ENCODE results near the gene NID2. TPM values are rescaled to one million over a fixed set of nuclear protein-coding genes. Genes with fewer than 3 reads are reported as not detected.
A peak's percentile ranks its signal among the peaks of the same experiment; 100 is the strongest.

Gene NID2
- total RNA-seq, 3 donors from 2014 or later: 0.14 to 0.29 (median 0.20) TPM

DNA sequence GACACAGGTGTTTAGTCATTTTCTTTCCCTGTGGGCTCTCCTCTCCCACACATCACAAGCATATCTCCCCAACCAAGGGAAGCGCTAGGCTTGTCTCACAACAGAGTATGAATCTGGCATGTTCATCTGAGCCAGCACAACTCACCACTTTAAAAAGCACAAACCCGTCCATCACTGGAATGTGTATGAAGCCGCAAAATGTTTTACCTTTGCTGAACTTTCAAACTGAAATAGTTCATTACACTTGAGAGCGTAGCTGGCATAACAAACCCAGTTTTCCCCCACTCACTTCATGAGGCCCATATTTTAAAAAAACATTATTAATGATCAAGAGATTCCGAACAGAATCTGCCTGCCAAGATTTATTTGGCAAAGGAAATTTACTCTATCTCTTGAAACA lies 15.8 kb downstream of the NID2 start:
- no peaks in the 10 kb centered on the region for H3K36me3 Mint-ChIP-seq (ENCODE audit: insufficient read depth)
- no peaks in the 10 kb centered on the region for H3K4me1 Mint-ChIP-seq (ENCODE audit: low read depth)
- DNase-seq: no peak
- peaks cover 6% of the 10 kb centered on the region for H3K27me3 Mint-ChIP-seq (ENCODE audit: low read depth)
- no peaks in the 10 kb centered on the region for H3K9me3 Mint-ChIP-seq
- ATAC-seq: no peak
- H3K4me3 Mint-ChIP-seq: no peak overlapping the region

DNA sequence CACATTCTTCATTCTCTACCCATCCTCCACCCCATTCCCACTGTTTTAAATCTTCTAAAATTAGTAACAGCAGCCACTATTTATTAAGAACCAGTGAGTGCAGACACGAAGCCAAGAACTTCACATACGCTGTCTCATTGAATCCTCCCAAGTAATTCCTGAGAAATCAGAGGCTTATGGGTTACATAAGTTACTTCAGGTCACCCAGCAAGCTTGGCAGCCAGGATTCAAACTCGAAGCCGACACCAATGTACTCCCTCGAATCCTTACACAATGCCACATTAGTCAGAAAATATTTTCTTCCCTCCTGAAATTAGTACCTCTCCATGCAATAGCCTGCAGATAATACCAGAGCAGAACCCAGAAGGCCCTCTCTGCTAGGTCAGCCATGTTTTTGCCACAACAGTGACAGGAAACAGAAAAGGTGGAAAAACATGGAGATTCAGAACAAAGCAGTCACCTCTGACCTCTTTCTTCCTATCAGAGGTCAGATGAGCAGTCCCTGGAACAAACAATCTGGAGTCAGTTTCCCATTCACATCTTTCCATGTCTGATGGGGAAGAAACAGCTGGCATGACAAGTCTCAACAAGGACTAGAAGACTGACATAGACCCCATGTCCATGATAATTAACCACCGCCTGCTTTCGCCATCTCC lies 16.4 kb downstream of the NID2 start:
- Mint-ChIP-seq H3K27me3 (ENCODE audit: low read depth) (peaks cover 6% of the 10 kb centered on the region), H3K36me3 (ENCODE audit: insufficient read depth) (no peaks in the 10 kb centered on the region), H3K4me3 (no peak overlapping the region), H3K9me3 (no peaks in the 10 kb centered on the region), H3K4me1 (ENCODE audit: low read depth) (no peaks in the 10 kb centered on the region)
- DNase-seq (no peak), ATAC-seq (no peak)

DNA sequence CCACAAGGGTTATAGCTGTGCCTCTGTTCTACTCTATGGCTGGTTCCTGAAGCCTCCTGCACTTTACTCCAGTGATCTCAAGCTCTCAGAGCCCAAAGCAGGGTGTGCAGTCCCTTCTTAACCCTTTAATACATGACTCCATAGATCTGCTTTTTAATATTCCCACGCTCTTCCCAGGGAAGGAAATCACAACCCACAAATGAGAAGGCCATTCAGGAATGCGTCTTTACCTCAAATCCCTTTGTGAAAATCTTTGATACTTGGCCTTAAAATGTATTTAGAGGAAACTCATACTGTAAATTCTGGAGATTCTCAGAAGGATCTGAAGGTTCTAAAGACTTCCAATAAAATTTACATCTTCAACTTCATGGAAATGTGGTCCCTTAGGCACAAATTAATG lies 17.0 kb downstream of the NID2 start:
- Mint-ChIP-seq H3K4me3 (no peak overlapping the region), H3K27me3 (ENCODE audit: low read depth) (peaks cover 6% of the 10 kb centered on the region), H3K4me1 (ENCODE audit: low read depth) (no peaks in the 10 kb centered on the region), H3K9me3 (no peaks in the 10 kb centered on the region), H3K36me3 (ENCODE audit: insufficient read depth) (no peaks in the 10 kb centered on the region)
- DNase-seq (no peak), ATAC-seq (no peak)

DNA sequence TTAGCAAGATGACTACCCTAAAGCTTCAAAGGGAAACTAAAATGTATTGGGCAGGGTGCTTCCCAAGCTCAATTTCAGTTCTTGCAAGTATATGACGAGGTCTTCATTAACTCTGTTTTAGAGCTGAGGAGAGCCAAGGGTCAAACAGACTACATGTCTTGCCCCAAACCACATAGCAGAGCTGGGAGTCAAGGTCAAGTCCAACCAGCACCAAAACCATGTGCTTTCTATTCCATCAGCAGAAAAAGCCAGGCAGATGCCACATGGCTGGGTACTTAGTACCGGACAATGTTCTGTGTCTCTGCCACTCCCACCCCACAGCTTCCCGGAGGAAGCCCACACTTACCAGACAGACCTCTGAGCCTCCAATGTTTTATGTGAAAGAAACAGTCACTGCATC lies 17.6 kb downstream of the NID2 start:
- H3K36me3 Mint-ChIP-seq (ENCODE audit: insufficient read depth): no peaks in the 10 kb centered on the region
- H3K27me3 Mint-ChIP-seq (ENCODE audit: low read depth): peaks cover 6% of the 10 kb centered on the region
- H3K4me1 Mint-ChIP-seq (ENCODE audit: low read depth): no peaks in the 10 kb centered on the region
- H3K4me3 Mint-ChIP-seq: no peak overlapping the region
- H3K9me3 Mint-ChIP-seq: no peaks in the 10 kb centered on the region
- DNase-seq (no peak), ATAC-seq (no peak)

DNA sequence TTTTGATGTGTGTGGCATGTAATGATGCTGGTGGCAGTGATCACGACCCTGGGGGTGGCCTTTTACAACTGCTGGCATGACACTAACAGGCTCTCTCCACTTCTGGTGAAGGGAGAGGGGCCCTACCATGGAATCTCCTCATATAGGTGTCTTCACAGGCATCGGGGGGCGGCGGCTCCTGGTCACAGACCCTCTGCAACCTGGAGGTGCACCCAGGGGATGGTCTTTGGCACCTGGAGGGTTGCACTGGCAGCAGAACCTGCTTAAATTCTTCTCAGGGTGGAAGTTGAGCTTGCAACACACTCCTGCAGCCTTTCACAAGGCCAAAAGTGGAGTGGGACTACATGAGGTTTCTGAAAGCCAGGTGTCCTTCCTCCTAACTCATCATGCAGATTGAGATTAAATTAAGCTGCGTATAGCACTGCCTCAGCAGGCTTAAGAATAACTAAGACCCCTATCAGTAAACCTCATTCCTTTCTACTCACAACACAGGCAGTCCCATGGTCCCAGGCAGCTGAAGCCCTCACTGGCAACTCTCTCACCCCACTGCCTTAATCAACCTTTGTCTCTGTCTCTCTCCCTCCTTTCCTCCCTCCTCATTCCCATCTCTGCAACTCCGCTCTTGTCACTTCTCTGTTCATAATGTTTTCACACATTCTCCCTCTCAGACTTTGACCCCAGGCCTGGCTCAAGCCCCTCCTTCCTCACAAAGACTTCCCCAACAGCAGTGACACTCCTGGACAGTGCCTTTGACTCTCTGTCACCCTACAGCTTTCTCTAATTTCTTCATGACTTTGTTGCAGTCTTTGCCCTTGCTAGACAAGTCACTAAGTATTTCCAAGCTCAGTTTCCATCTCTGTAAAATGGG lies 18.9 kb downstream of the NID2 start:
- H3K9me3 Mint-ChIP-seq: no peaks in the 10 kb centered on the region
- H3K4me3 Mint-ChIP-seq: no peak overlapping the region
- peaks cover 4% of the 10 kb centered on the region for H3K27me3 Mint-ChIP-seq (ENCODE audit: low read depth)
- no peak for ATAC-seq
- DNase-seq: no peak
- no peaks in the 10 kb centered on the region for H3K36me3 Mint-ChIP-seq (ENCODE audit: insufficient read depth)
- H3K4me1 Mint-ChIP-seq (ENCODE audit: low read depth): peaks cover 9% of the 10 kb centered on the region

DNA sequence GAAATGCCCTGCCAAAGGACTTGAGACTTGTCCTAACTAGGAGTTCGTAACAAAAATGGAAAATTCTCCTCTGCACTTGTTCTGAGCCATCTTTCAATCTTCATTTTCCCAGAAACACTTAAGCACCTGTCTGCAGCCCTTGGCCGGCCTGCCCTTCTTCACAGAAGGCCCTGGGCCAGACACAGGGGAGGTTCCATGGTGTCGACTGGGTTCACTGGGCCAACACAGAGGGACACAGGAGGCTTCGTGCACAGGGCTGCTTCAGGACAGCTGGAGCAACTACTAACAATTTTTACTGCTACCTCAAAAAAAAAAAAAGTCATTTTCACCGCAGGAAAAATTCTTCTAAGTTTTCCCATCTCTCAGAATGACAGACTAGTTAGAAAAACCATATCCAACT lies 19.6 kb downstream of the NID2 start:
- Mint-ChIP-seq H3K36me3 (ENCODE audit: insufficient read depth) (no peaks in the 10 kb centered on the region), H3K9me3 (no peaks in the 10 kb centered on the region), H3K4me3 (no peak overlapping the region), H3K4me1 (ENCODE audit: low read depth) (peaks cover 11% of the 10 kb centered on the region), H3K27me3 (ENCODE audit: low read depth) (peaks cover 4% of the 10 kb centered on the region)
- ATAC-seq: no peak
- no peak for DNase-seq

DNA sequence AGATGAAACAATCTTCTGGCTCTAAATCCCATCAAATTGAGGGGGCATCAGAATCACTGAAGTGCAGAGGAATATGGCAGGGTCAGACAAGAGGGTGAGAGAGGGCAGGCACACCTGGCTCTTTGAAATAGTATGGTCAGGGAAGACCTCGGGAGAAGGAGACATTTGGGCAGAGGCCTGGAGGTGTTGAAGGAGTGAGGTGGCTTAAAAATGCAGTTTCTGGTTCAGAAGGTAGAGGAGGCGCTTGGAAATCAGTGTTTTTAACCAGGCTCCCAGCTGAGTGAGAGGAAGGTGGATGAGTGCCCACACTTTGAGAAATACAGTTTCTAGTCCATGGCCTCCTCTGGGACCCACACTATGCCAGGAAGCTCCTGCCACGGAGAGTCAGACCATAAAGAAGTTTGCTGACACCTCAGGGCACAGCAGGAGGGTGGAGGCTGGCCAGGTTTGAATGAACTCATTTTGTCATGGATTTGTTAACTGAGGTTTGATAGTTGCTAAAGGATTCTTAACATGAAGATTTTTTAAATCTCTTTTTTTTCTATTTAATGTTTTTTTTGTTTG lies 20.1 kb downstream of the NID2 start:
- ATAC-seq (no peak), DNase-seq (no peak)
- Mint-ChIP-seq H3K27me3 (ENCODE audit: low read depth) (peaks cover 4% of the 10 kb centered on the region), H3K36me3 (ENCODE audit: insufficient read depth) (no peaks in the 10 kb centered on the region), H3K9me3 (no peaks in the 10 kb centered on the region), H3K4me1 (ENCODE audit: low read depth) (peaks cover 13% of the 10 kb centered on the region), H3K4me3 (no peak overlapping the region)

DNA sequence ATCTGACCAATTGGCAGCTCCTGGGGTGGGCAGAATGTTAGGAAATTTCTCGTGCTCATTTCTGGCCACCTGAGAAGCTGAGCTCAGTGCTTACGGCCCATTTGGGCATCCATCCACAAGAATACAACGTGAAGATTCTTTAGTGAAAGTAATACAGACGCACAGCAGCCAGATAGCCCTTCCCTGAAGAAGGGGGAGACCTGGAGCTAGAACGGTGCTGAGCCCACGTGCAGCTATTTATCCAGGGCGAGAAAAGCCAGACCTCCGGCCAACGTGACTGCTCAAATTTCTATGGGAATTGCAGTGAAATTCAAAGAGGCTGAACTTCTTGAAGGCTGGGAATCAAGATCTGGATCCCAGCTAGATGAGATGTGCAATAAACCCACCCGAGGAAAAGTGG lies 20.7 kb downstream of the NID2 start:
- DNase-seq (no peak), ATAC-seq (no peak)
- H3K4me3 Mint-ChIP-seq: no peak overlapping the region
- H3K27me3 Mint-ChIP-seq (ENCODE audit: low read depth): peaks cover 4% of the 10 kb centered on the region
- no peaks in the 10 kb centered on the region for H3K9me3 Mint-ChIP-seq
- peaks cover 14% of the 10 kb centered on the region for H3K4me1 Mint-ChIP-seq (ENCODE audit: low read depth)
- no peaks in the 10 kb centered on the region for H3K36me3 Mint-ChIP-seq (ENCODE audit: insufficient read depth)

DNA sequence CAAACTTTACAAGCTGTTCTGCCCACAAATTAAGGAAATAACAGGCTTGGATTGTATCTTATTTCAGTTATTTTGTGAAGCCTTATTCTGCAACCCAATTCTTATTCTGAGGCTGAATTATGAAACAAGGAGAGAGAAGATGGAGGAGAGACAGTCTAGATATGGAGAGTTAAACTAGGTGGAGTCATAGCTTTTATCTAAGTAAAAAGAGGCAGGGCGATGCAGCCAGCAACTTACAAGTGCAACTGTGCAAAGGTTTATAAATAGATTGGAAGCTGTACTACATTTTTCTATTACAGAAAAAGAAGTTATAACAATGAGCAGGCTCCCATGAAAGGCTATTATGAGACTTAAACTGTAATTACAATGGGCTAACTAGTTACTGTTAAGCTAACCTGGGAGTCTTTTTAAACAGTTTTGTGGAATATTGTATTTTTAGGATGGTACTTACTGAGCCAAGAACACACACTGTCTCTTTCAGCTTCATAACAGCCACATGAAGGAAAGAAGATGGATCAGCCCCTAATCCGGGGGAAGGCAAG lies 22.4 kb downstream of the NID2 start:
- no peak overlapping the region for H3K4me3 Mint-ChIP-seq
- no peaks in the 10 kb centered on the region for H3K9me3 Mint-ChIP-seq
- H3K27me3 Mint-ChIP-seq (ENCODE audit: low read depth): no peaks in the 10 kb centered on the region
- DNase-seq (no peak), ATAC-seq (no peak)
- peaks cover 14% of the 10 kb centered on the region for H3K4me1 Mint-ChIP-seq (ENCODE audit: low read depth)
- no peaks in the 10 kb centered on the region for H3K36me3 Mint-ChIP-seq (ENCODE audit: insufficient read depth)

DNA sequence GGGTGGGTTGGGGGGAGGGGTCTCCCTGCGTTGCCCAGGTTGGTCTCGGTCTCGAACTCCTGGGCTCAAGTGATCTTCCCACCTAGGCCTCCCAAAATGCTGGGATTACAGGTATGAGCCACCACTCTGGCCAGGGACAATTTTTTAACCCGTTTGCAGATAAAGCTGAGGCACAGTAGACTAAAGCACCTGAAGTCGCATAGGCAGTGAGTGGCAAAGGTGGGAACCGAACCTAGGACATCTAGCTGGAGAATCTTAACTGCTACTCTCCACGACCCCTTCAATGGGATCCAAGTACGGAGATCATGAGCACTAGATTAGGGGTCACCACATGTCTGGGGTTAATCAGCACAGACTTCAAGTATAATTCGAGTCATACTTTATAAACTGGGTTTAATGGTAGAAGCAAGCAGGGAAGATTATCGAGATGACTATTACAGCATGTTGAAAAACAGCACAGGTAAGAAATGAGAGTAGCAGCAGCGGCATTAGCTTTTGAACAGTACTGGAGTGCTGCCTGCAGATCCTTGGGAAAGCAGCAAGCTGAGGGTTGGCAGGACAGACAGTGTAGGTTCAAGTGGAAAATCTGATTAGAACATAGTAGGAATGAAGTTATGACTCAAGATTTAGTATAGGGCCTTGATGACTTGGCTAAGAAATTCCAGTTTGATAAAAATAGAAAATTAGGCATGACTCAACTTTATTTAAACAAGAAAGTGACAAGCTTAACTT lies 23.9 kb downstream of the NID2 start:
- no peak for DNase-seq
- Mint-ChIP-seq H3K4me1 (ENCODE audit: low read depth) (peaks cover 14% of the 10 kb centered on the region), H3K36me3 (ENCODE audit: insufficient read depth) (no peaks in the 10 kb centered on the region), H3K4me3 (peak overlapping the region; percentile 22), H3K9me3 (no peaks in the 10 kb centered on the region), H3K27me3 (ENCODE audit: low read depth) (no peaks in the 10 kb centered on the region)
- ATAC-seq: peak; percentile 69 to 79

DNA sequence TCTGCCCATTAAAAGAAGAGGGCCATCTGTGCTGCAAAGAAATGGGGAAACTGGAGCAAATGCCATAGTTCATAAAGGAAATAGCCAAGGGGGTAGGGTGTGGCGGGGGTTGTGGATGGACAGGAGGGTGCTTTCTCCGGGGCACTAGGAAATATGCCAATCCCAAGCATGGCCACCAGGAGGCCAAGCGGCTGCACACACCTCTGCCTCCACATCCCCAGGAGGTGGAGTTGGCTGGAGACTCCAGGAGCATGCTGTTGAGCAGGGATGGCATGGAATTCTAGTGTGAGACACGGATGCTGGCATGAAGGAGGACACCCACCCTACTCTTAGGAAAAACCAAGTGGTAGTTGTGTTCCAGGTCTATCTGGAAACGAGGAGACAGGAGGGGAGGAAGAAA lies 25.2 kb downstream of the NID2 start:
- ATAC-seq (peak; percentile 38 to 54), DNase-seq (peak; percentile 11)
- no peaks in the 10 kb centered on the region for H3K9me3 Mint-ChIP-seq
- H3K4me3 Mint-ChIP-seq: no peak overlapping the region
- no peaks in the 10 kb centered on the region for H3K36me3 Mint-ChIP-seq (ENCODE audit: insufficient read depth)
- H3K4me1 Mint-ChIP-seq (ENCODE audit: low read depth): peaks cover 14% of the 10 kb centered on the region
- H3K27me3 Mint-ChIP-seq (ENCODE audit: low read depth): no peaks in the 10 kb centered on the region

DNA sequence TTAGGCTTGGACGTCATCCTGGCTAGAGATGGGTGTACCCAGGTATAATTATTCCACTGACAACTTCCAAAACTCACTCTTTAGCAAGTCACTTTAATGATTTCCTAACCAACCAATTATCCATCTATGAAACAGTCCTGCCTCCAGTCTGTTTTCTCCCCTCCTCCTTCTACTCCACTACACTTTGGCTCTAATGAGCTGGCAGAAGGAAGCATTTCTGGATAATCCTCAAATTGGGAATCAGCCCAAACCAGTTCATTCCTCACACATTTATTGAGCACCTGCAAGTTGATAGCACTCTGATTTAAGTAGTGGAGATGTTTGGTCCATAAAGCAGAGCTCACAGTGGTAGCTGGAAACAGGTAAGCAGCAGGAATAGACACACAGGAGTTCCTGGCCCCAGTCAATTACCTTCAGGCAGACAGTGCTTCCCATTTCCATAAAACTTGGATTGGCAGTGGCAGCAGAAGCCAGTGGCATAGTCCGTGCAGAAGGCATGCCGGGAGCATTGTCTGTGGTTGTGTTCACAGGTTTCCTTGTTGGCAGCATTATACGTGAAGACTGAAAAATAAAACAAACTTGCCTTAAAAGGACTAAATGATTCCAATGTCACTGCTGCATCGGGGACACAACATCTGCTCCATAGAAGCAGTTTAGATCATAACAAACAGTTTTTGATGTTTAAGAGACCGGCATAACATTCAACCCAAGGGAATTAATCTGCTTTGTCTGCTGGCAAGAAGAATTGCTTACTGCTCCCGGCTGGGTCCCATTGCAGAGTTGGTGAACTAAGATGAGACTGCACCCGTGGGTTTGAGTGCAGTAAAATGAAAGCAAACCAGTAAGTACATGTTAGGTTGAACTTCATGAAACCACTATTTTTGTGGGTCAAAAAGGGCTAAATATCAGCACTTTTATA lies 26.2 kb downstream of the NID2 start:
- ATAC-seq (no peak), DNase-seq (no peak)
- no peaks in the 10 kb centered on the region for H3K36me3 Mint-ChIP-seq (ENCODE audit: insufficient read depth)
- no peaks in the 10 kb centered on the region for H3K9me3 Mint-ChIP-seq
- no peaks in the 10 kb centered on the region for H3K27me3 Mint-ChIP-seq (ENCODE audit: low read depth)
- peaks cover 14% of the 10 kb centered on the region for H3K4me1 Mint-ChIP-seq (ENCODE audit: low read depth)
- no peak overlapping the region for H3K4me3 Mint-ChIP-seq

DNA sequence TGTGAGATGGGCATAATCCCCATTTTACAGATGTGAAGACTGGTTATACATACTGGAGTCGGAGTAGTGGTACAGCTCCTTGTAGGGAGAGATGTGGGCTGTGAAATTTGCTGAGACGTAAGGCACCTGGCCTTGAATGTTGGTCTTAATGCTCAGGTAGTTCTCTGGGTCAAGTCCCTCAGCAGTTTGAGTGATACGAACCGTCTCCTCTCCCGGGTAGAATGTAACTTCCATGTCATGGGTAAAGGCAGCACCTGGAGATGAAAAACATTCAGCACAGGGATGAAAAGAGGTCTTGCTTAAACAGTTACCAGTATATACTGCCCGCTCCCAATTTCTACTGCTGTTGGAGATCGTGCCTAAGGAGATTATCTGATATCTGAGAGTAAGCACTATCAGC lies 28.3 kb downstream of the NID2 start:
- Mint-ChIP-seq H3K9me3 (peaks cover 5% of the 10 kb centered on the region), H3K4me3 (no peak overlapping the region), H3K27me3 (ENCODE audit: low read depth) (no peaks in the 10 kb centered on the region), H3K4me1 (ENCODE audit: low read depth) (peaks cover 11% of the 10 kb centered on the region), H3K36me3 (ENCODE audit: insufficient read depth) (peaks cover 3% of the 10 kb centered on the region)
- no peak for DNase-seq
- no peak for ATAC-seq
